OCI-LY1 (cell line): ENCODE data around the gene FHIT.

ENCODE experiments used
- H2AFZ ChIP-seq: fragments of 200-600 bp; sonication (generic), shearing (Covaris generic); 2 replicates; pipeline ENCODE4 v1.6.0; 2014; ENCODE audit warnings: antibody characterized with exemption, mild to moderate bottlenecking, low read length
- H3F3A ChIP-seq: fragments of 200-600 bp; sonication (generic), shearing (Covaris generic); 2 replicates; pipeline ENCODE4 v1.6.0; 2014; ENCODE audit warnings: mild to moderate bottlenecking, antibody characterized with exemption, low read length, moderate library complexity; ENCODE audit not compliant: insufficient read depth
- H3K27ac ChIP-seq: fragments of 200-600 bp; sonication (generic); 2 replicates; pipeline ENCODE4 v1.5.1; 2014; ENCODE audit warnings: low read length, mixed run types, mild to moderate bottlenecking, low read depth; ENCODE audit not compliant: poor library complexity, severe bottlenecking
- H3K27me3 ChIP-seq: fragments of 200-600 bp; sonication (generic); 2 replicates; pipeline ENCODE4 v1.6.0; 2014; ENCODE audit warnings: antibody characterized with exemption, mild to moderate bottlenecking, low read length, moderate library complexity; ENCODE audit not compliant: insufficient read depth
- H3K36me3 ChIP-seq: fragments of 200-600 bp; sonication (generic); 2 replicates; pipeline ENCODE4 v1.6.1; 2014; ENCODE audit warnings: mild to moderate bottlenecking, antibody characterized with exemption, low read length, moderate library complexity, mixed read lengths; ENCODE audit not compliant: insufficient read depth
- H3K4me1 ChIP-seq: fragments of 200-600 bp; sonication (generic); 2 replicates; pipeline ENCODE4 v1.5.1; 2014; ENCODE audit warnings: mild to moderate bottlenecking, low read length, moderate library complexity; ENCODE audit not compliant: insufficient read depth, severe bottlenecking
- H3K4me2 ChIP-seq: fragments of 200-600 bp; sonication (generic), shearing (Covaris generic); 2 replicates; pipeline ENCODE4 v1.6.1; 2014; ENCODE audit warnings: low read length
- H3K4me3 ChIP-seq: fragments of 200-600 bp; sonication (generic); 2 replicates; pipeline ENCODE4 v1.5.1; 2014; ENCODE audit warnings: low read length, low read depth, mild to moderate bottlenecking, mixed read lengths; ENCODE audit not compliant: poor library complexity, severe bottlenecking
- H3K79me2 ChIP-seq: fragments of 200-600 bp; shearing (Covaris generic); 2 replicates; pipeline ENCODE4 v1.6.1; 2016; ENCODE audit warnings: mixed run types, low read length, mixed read lengths; ENCODE audit not compliant: insufficient read depth
- H3K9ac ChIP-seq: fragments of 200-600 bp; sonication (generic), shearing (Covaris generic); 2 replicates; pipeline ENCODE4 v1.6.1; 2014; ENCODE audit warnings: mild to moderate bottlenecking, low read length, mixed read lengths
- H3K9me2 ChIP-seq: fragments of 200-600 bp; sonication (generic), shearing (Covaris generic); 2 replicates; pipeline ENCODE4 v1.6.1; 2014; ENCODE audit warnings: low read depth, mild to moderate bottlenecking, low read length, mixed read lengths
- H3K9me3 ChIP-seq: fragments of 200-600 bp; shearing (Covaris generic); 2 replicates; pipeline ENCODE4 v1.6.1; 2014; ENCODE audit warnings: low read length, mixed read lengths
- H4K20me1 ChIP-seq: fragments of 200-600 bp; sonication (generic), shearing (Covaris generic); 2 replicates; pipeline ENCODE4 v1.6.0; 2016; ENCODE audit warnings: mild to moderate bottlenecking, low read length; ENCODE audit not compliant: insufficient read depth
- CTCF ChIP-seq: fragments of 200-600 bp; sonication (generic), shearing (Covaris generic); IDR thresholded peaks from 2 replicates; pipeline ENCODE4 v1.5.1; 2017; ENCODE audit warnings: mild to moderate bottlenecking, antibody characterized with exemption, low read length, moderate library complexity, mixed read lengths
- EZH2 ChIP-seq: fragments of 200-600 bp; sonication (generic), shearing (Covaris generic); IDR thresholded peaks from 2 replicates; pipeline ENCODE4 v1.8.0; 2017; ENCODE audit warnings: borderline replicate concordance, mixed run types, mild to moderate bottlenecking, antibody characterized with exemption, low read length, moderate library complexity, mixed read lengths

The FHIT gene

GRCh38 chr3:59818919-59819300 is 1432.3 kb downstream of the FHIT start:
- Histone ChIP-seq H3K4me1 (no peaks in the 10 kb centered on the region), H3K27me3 (no peaks in the 10 kb centered on the region), H3K4me3 (no peak overlapping the region), H3K36me3 (no peaks in the 10 kb centered on the region), H4K20me1 (no peaks in the 10 kb centered on the region), H3K9me3 (no peaks in the 10 kb centered on the region), H3F3A (no peaks in the 10 kb centered on the region), H3K79me2 (no peaks in the 10 kb centered on the region), H3K27ac (no peak overlapping the region), H3K9ac (no peak overlapping the region), H3K9me2 (no peaks in the 10 kb centered on the region), H2AFZ (no peak overlapping the region), H3K4me2 (no peak overlapping the region)
- TF ChIP-seq EZH2, result no peak
- TF ChIP-seq CTCF, result no peak

DNA sequence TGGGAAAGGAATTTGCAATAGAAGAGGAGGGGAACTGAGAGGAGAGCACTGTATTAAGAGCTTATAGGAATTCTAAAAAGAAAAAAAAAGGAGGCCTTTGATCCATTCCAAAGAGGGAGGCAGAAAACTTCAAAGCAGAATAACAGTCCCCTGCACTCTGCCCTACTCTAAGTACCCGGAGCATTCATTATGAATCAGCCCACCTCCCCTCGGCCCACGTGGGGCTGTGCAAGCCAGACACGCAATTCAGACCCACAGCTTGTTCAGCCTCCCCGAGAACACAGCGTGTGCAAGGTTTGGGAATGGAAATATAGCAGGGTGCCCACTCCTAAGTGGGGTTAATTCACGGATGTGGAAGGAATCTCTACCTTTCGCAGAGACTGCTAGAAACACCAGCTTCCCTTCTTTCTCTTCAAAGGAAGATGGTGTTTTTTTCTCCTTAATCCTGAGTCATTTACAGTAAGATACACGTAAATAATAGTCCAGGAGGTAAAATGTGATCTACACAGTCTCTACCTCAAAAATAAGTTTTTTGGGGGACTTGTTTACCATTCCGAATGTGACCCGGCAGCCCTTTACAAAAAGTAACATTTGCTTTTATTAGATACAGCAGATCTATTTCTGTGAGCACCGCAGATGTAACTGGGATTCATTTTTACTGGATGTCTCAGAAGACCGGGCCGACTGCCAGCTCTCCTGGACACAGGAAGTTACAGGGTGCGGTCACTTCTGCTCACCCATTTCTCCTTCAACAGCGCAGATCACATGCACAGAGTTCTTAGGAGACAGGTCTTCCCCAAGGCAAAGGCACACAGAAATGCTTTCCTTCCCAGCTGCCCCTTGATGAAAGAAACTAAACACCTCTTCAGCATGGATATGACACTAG is 1433.0 kb downstream of the FHIT start:
- Histone ChIP-seq H3K27me3 (no peaks in the 10 kb centered on the region), H3K9me3 (no peaks in the 10 kb centered on the region), H3K9ac (no peak overlapping the region), H3K27ac (no peak overlapping the region), H4K20me1 (no peaks in the 10 kb centered on the region), H3K4me2 (no peak overlapping the region), H3K79me2 (no peaks in the 10 kb centered on the region), H3K9me2 (no peaks in the 10 kb centered on the region), H3K36me3 (no peaks in the 10 kb centered on the region), H3K4me1 (no peaks in the 10 kb centered on the region), H3K4me3 (no peak overlapping the region), H2AFZ (no peak overlapping the region), H3F3A (no peaks in the 10 kb centered on the region)
- TF ChIP-seq EZH2 (no peak), CTCF (no peak)

- no peak overlapping the region for H2AFZ ChIP-seq
- no peaks in the 10 kb centered on the region for H3K4me1 ChIP-seq
- no peaks in the 10 kb centered on the region for H3K27me3 ChIP-seq
- H3K4me2 ChIP-seq, result no peak overlapping the region
- no peaks in the 10 kb centered on the region for H3K9me3 ChIP-seq
- H4K20me1 ChIP-seq, result no peaks in the 10 kb centered on the region
- no peaks in the 10 kb centered on the region for H3K9me2 ChIP-seq
- no peak overlapping the region for H3K4me3 ChIP-seq
- H3K9ac ChIP-seq, result no peak overlapping the region
- H3K79me2 ChIP-seq, result no peaks in the 10 kb centered on the region
- H3K36me3 ChIP-seq, result no peaks in the 10 kb centered on the region
- H3F3A ChIP-seq, result no peaks in the 10 kb centered on the region
- no peak overlapping the region for H3K27ac ChIP-seq
- TF ChIP-seq EZH2, result no peak
- TF ChIP-seq CTCF, result no peak
Measured at GRCh38 chr3:59817511-59817910, 1433.7 kb downstream of the FHIT start.
